Measurements from ENCODE around the gene GRID2IP. TPM values are rescaled to one million over a fixed set of nuclear protein-coding genes. Genes with fewer than 3 reads are reported as not detected.

The GRID2IP gene
- total and polyA plus RNA-seq, 2 of the 13 experiments (the other 11 are each of a cell fraction or from before 2014, with no cell fraction given) = 0.03 TPM; not detected in 1

- Histone ChIP-seq H4K20me1 (ENCODE audit: insufficient read depth, low read length) (no peaks in the 10 kb centered on the region), H3K4me2 (ENCODE audit: low read depth, low read length) (no peak overlapping the region), H3K79me2 (ENCODE audit: insufficient read depth, low read length) (no peaks in the 10 kb centered on the region), H2AFZ (ENCODE audit: low read length) (no peak overlapping the region), H3K27ac (ENCODE audit: extremely low read length, insufficient read depth, low read length) (no peak overlapping the region), H3K36me3 (replicated peaks in 1 of 2; ENCODE audit: control insufficient read depth in 1 of 2, insufficient read depth in 2 of 2, low read length in 2 of 2) (no peaks in the 10 kb centered on the region), H3K4me1 (ENCODE audit: insufficient read depth, low read length) (no peaks in the 10 kb centered on the region), H3K27me3 (ENCODE audit: control insufficient read depth in 1 of 2, insufficient read depth in 2 of 2, low read length in 2 of 2) (no peaks in the 10 kb centered on the region), H3K9me3 (ENCODE audit: low read length) (no peaks in the 10 kb centered on the region), H3K9ac (ENCODE audit: insufficient read depth, low read depth, low read length) (no peak overlapping the region), H3K4me3 (replicated peaks in 1 of 3; ENCODE audit: insufficient read depth in 1 of 3, low read depth in 2 of 3, low read length in 3 of 3) (no peak overlapping the region)
- ChIA-PET POLR2A (interaction anchor here (0.8 to 1.8 kb wide), 7 partner anchors 8 to 42 kb away, joined by 3 to 4 read pairs (median 3); no protein-coding TSS in a partner anchor), CTCF (ENCODE audit: low intra/inter-chr PET ratio, low total read pairs) (interaction anchor here (1.5 kb wide), 1 partner anchor 43 kb away, joined by 7 read pairs; no protein-coding TSS in a partner anchor)
- WGBS (ENCODE audit: low lambda C conversion rate) = 16% methylated on average over 6 of the region's 6 CpGs
- no TSS peak for BruUV-seq (replicated peaks)
- DNase-seq (ENCODE audit: low spot score) (peak; percentile 73), FAIRE-seq (peak; percentile 67), ATAC-seq (peak; percentile 78)
- intact Hi-C loops (cut with micrococcal nuclease; ENCODE audit: unreplicated experiment) (loop anchor here (1.0 kb wide), 1 partner anchor 43 kb away; no protein-coding TSS in a partner anchor), in situ Hi-C loops (cut with HindIII; ENCODE audit: extremely low pct_ligation_motif_present, low pct_unique_long_range_greater_than_20kb) (no loop called here)
- TF ChIP-seq FOXA3 (CRISPR knock-in tag; IDR thresholded peaks at IDR 0.05) (peak; percentile 47; the same call in 1 of the 2 replicates), STAG1 (CRISPR knock-in tag; IDR thresholded peaks at IDR 0.05) (peak; percentile 75), FOXA1 (IDR thresholded peaks at IDR 0.05) (no peak), FOXA1 (CRISPR knock-in tag; IDR thresholded peaks at IDR 0.05) (peak; percentile 49), NPAS2 (CRISPR knock-in tag; IDR thresholded peaks at IDR 0.05; ENCODE audit: borderline replicate concordance) (no peak), RAD21 (CRISPR knock-in tag; IDR thresholded peaks at IDR 0.05) (peak; percentile 36; the same call in 1 of the 2 replicates), SALL1 (CRISPR knock-in tag; IDR thresholded peaks at IDR 0.05) (peak; percentile 24; the same call in 1 of the 2 replicates), SMC3 (IDR thresholded peaks at IDR 0.05; ENCODE audit: low read length) (peak; percentile 66)
- TF ChIP-seq, protein P1, sequence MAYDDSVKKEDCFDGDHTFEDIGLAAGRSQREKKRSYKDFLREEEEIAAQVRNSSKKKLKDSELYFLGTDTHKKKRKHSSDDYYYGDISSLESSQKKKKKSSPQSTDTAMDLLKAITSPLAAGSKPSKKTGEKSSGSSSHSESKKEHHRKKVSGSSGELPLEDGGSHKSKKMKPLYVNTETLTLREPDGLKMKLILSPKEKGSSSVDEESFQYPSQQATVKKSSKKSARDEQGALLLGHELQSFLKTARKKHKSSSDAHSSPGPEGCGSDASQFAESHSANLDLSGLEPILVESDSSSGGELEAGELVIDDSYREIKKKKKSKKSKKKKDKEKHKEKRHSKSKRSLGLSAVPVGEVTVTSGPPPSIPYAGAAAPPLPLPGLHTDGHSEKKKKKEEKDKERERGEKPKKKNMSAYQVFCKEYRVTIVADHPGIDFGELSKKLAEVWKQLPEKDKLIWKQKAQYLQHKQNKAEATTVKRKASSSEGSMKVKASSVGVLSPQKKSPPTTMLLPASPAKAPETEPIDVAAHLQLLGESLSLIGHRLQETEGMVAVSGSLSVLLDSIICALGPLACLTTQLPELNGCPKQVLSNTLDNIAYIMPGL (CRISPR knock-in tag; IDR thresholded peaks at IDR 0.05; ENCODE audit: borderline replicate concordance in 1 of 2, low read depth in 1 of 2) = peak in 1 of 2 experiments; percentile 30; a peak in 1 of 4 replicates
- TF ChIP-seq, protein P2, sequence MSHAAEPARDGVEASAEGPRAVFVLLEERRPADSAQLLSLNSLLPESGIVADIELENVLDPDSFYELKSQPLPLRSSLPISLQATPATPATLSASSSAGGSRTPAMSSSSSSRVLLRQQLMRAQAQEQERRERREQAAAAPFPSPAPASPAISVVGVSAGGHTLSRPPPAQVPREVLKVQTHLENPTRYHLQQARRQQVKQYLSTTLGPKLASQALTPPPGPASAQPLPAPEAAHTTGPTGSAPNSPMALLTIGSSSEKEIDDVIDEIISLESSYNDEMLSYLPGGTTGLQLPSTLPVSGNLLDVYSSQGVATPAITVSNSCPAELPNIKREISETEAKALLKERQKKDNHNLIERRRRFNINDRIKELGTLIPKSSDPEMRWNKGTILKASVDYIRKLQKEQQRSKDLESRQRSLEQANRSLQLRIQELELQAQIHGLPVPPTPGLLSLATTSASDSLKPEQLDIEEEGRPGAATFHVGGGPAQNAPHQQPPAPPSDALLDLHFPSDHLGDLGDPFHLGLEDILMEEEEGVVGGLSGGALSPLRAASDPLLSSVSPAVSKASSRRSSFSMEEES (CRISPR knock-in tag; IDR thresholded peaks at IDR 0.05) = no peak
- TF ChIP-seq, protein P3, sequence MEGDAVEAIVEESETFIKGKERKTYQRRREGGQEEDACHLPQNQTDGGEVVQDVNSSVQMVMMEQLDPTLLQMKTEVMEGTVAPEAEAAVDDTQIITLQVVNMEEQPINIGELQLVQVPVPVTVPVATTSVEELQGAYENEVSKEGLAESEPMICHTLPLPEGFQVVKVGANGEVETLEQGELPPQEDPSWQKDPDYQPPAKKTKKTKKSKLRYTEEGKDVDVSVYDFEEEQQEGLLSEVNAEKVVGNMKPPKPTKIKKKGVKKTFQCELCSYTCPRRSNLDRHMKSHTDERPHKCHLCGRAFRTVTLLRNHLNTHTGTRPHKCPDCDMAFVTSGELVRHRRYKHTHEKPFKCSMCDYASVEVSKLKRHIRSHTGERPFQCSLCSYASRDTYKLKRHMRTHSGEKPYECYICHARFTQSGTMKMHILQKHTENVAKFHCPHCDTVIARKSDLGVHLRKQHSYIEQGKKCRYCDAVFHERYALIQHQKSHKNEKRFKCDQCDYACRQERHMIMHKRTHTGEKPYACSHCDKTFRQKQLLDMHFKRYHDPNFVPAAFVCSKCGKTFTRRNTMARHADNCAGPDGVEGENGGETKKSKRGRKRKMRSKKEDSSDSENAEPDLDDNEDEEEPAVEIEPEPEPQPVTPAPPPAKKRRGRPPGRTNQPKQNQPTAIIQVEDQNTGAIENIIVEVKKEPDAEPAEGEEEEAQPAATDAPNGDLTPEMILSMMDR (CRISPR knock-in tag; IDR thresholded peaks at IDR 0.05) = peak; percentile 83
Observed at GRCh38 chr7:6558837-6559236, 7.6 kb upstream of the GRID2IP start.
